ENCODE measurements around the gene VDR. TPM values are rescaled to one million over a fixed set of nuclear protein-coding genes. Genes with fewer than 3 reads are reported as not detected.
"Not testable (repeated sequence)": the region's sequence is repeated elsewhere in the genome, so short reads cannot be mapped to it uniquely, and the experiment has no call there.

The VDR gene
- total RNA-seq, 1 experiment from 2014 or later, result not detected

DNA sequence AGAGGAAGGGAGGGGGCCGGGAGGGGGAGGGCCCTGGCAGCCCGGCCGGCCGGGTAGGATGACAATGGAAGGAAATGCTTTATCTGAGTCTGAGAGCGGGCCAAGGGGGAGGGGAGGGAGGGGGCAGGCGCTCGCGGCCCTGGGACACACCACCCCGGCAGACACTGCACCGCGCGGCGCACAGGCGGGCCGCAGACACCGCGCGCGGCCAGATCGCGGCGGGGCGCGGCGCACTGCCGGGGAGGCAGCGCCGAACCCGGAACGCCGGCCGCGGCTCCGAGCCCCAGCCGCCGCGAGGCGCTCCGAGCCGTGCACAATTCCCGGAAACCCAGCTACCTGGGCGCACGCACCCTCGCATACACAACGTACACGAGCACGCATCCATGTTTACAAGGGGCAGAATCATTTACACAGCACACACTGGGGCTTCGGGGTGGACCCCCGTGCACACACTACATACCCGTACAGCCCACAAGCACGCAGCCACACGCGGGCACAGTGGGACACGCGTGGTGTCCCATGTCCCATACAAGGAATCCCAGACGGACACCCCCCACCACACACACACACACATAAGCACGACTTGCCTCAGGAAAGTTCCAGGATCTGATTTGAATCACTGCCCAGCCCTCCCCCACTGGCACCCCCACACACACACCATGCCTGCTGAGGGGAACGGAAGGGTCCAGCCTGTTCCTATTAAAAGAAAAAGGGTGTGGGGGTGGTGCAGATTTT is 84.7 kb downstream of the VDR start, which contains the start of gene HDAC7:
Gene HDAC7 (minus strand): TSS at position 8 of the 735 bp plus-strand sequence. CDS start 118 bp downstream, outside the sequence.
- no peaks in the 10 kb centered on the region for H4K20me1 ChIP-seq (ENCODE audit: insufficient read depth, low read depth, low read length)
- peak; percentile 93 for DNase-seq

DNA sequence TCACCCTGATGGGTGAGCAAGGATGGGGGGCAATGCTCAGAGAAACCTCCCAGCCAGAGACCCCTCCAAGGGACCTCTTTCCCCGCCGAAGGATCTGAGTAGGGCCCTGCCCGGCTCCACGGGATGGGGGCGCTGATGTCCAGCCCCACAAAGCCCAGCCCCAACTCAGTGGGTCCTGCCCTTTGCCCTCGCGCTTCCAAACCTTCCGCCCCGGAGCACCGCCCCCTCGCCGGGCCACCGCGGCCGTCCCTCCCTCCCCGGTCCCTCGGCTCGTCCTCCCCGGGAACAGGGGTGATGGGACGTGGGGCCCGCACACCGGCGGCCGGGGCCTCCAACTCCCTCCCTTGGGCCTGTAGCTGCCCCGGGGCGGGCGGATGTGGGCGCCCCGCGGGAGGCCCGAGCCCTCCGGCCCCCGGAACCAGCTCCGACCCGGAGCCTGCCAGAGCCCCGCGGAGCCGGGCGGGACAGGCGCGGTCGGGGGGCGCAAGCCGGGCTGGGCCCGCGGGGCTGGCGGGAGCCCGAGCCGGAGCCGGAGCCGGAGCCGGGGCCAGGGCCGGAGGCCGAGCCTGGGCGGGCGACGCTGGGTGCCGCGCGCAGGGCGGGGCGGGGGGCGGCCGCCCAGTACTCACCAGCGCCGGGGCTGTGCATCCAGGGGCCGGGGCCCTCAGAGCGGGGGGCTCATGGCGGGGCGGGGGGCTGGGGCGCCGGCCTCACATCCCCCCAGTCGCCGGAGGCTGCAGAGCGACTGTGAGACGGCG is 85.5 kb downstream of the VDR start:
- Histone ChIP-seq H3K4me1 (ENCODE audit: low read length) (peaks cover 48% of the 10 kb centered on the region), H2AFZ (ENCODE audit: low read length) (no peak overlapping the region), H3K9ac (ENCODE audit: low read length) (peak overlapping the region; percentile 97)

More for the DNA sequence above, 84.7 kb downstream of the VDR start, which contains the start of gene HDAC7:
- no peaks in the 10 kb centered on the region for H3K36me3 ChIP-seq (ENCODE audit: insufficient read depth, low read length)
- peak within 1 kb of the TSS; percentile 10; the same call in 1 of the 2 replicates for H2AFZ ChIP-seq (ENCODE audit: low read length)
- H3K9ac ChIP-seq (ENCODE audit: low read length), result peak within 1 kb of the TSS; percentile 97
- H3K79me2 ChIP-seq (ENCODE audit: low read length), result peaks cover 48% of the 10 kb centered on the region
- no peaks in the 10 kb centered on the region for H3K9me3 ChIP-seq (ENCODE audit: low read length)
- H3K27me3 ChIP-seq (ENCODE audit: low read length), result no peaks in the 10 kb centered on the region
- peaks cover 41% of the 10 kb centered on the region for H3K4me1 ChIP-seq (ENCODE audit: low read length)
- H3K4me3 ChIP-seq (ENCODE audit: low read length), result peak within 1 kb of the TSS; percentile 91
- H3K27ac ChIP-seq (ENCODE audit: low read length), result peak within 1 kb of the TSS; percentile 87
- no peaks in the 10 kb centered on the region for H3K9me2 ChIP-seq (replicated peaks; ENCODE audit: insufficient read depth, low read length)
- peak within 1 kb of the TSS; percentile 93 for H3K4me2 ChIP-seq (ENCODE audit: low read depth, low read length, poor library complexity, severe bottlenecking)

DNA sequence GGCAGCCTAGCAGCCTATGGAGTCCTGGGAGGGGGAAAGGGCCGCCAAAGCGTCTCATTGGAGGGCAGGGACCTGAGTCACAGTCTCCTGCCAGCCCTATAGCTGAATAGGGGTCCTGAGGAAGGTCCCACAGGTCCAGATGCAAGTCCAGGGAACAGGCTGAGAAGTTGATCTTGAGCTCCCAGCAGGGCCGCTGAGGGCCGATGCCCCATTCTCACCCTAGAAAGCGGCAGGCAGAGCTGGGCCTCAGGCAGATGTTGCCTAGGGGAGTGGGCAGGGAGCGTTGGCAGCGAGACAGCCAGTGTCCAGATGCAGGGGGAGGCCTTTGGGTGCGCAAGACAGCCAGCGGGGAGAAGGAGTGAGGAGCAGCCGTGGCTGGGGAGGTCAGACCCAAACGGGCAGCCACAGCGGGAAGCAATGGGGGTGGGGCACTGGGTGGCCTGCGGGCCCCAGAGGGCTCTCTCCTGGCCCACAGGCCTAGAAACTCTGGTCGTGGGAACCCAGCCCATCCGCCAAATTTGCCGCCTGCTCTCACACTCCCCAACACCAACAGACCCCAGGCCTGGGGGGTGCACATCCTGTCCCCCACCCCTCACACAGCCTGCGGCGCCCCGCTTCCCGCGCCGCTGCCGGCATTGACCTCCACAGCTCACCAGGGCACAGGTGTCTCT is 86.2 kb downstream of the VDR start:
- DNase-seq, result peak; percentile 63
- H2AFZ ChIP-seq (ENCODE audit: low read length), result no peak overlapping the region

More for the DNA sequence above, 85.5 kb downstream of the VDR start:
- peak overlapping the region; percentile 91 for H3K4me3 ChIP-seq (ENCODE audit: low read length)
- H3K36me3 ChIP-seq (ENCODE audit: insufficient read depth, low read length), result no peaks in the 10 kb centered on the region
- peak overlapping the region; percentile 93 for H3K4me2 ChIP-seq (ENCODE audit: low read depth, low read length, poor library complexity, severe bottlenecking)
- H3K9me2 ChIP-seq (replicated peaks; ENCODE audit: insufficient read depth, low read length), result no peaks in the 10 kb centered on the region
- H4K20me1 ChIP-seq (ENCODE audit: insufficient read depth, low read depth, low read length), result no peaks in the 10 kb centered on the region
- DNase-seq, result peak; percentile 78
- peaks cover 55% of the 10 kb centered on the region for H3K79me2 ChIP-seq (ENCODE audit: low read length)
- no peaks in the 10 kb centered on the region for H3K27me3 ChIP-seq (ENCODE audit: low read length)
- no peaks in the 10 kb centered on the region for H3K9me3 ChIP-seq (ENCODE audit: low read length)
- peak overlapping the region; percentile 87 for H3K27ac ChIP-seq (ENCODE audit: low read length)

DNA sequence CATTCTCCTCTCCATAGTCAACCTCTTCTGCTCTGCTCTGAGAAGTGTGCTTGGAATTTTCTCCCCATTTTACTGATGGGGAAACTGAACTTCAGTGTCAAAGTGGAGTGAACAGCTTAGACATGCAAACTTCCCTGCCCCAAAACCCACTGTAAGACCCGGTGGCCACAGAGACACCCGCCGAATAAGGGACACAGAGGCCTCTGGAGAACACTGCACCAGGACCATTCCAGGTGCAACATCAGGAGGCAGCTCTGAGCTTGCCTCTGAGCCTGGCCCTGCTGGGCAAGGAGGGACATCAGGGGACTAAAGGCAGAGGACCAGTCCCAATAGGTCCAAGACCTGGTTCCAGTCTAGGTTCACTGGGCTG is 86.8 kb downstream of the VDR start:
- Histone ChIP-seq H3K4me3 (ENCODE audit: low read length) (peak overlapping the region; percentile 91), H3K27ac (ENCODE audit: low read length) (peak overlapping the region; percentile 87), H2AFZ (ENCODE audit: low read length) (no peak overlapping the region), H3K4me2 (ENCODE audit: low read depth, low read length, poor library complexity, severe bottlenecking) (peak overlapping the region; percentile 93), H3K9me3 (ENCODE audit: low read length) (no peaks in the 10 kb centered on the region), H3K9ac (ENCODE audit: low read length) (peak overlapping the region; percentile 97), H3K4me1 (ENCODE audit: low read length) (peaks cover 61% of the 10 kb centered on the region), H3K36me3 (ENCODE audit: insufficient read depth, low read length) (no peaks in the 10 kb centered on the region), H3K9me2 (replicated peaks; ENCODE audit: insufficient read depth, low read length) (no peaks in the 10 kb centered on the region), H3K79me2 (ENCODE audit: low read length) (peaks cover 66% of the 10 kb centered on the region), H4K20me1 (ENCODE audit: insufficient read depth, low read depth, low read length) (no peaks in the 10 kb centered on the region), H3K27me3 (ENCODE audit: low read length) (no peaks in the 10 kb centered on the region)
- DNase-seq, result no peak

More for the DNA sequence above, 86.2 kb downstream of the VDR start:
- Histone ChIP-seq H3K9me2 (replicated peaks; ENCODE audit: insufficient read depth, low read length) (no peaks in the 10 kb centered on the region), H3K9ac (ENCODE audit: low read length) (peak overlapping the region; percentile 97), H3K27me3 (ENCODE audit: low read length) (no peaks in the 10 kb centered on the region), H3K4me3 (ENCODE audit: low read length) (peak overlapping the region; percentile 91), H3K4me2 (ENCODE audit: low read depth, low read length, poor library complexity, severe bottlenecking) (peak overlapping the region; percentile 93), H3K36me3 (ENCODE audit: insufficient read depth, low read length) (no peaks in the 10 kb centered on the region), H3K4me1 (ENCODE audit: low read length) (peaks cover 55% of the 10 kb centered on the region), H4K20me1 (ENCODE audit: insufficient read depth, low read depth, low read length) (no peaks in the 10 kb centered on the region), H3K79me2 (ENCODE audit: low read length) (peaks cover 61% of the 10 kb centered on the region), H3K27ac (ENCODE audit: low read length) (peak overlapping the region; percentile 87), H3K9me3 (ENCODE audit: low read length) (no peaks in the 10 kb centered on the region)

DNA sequence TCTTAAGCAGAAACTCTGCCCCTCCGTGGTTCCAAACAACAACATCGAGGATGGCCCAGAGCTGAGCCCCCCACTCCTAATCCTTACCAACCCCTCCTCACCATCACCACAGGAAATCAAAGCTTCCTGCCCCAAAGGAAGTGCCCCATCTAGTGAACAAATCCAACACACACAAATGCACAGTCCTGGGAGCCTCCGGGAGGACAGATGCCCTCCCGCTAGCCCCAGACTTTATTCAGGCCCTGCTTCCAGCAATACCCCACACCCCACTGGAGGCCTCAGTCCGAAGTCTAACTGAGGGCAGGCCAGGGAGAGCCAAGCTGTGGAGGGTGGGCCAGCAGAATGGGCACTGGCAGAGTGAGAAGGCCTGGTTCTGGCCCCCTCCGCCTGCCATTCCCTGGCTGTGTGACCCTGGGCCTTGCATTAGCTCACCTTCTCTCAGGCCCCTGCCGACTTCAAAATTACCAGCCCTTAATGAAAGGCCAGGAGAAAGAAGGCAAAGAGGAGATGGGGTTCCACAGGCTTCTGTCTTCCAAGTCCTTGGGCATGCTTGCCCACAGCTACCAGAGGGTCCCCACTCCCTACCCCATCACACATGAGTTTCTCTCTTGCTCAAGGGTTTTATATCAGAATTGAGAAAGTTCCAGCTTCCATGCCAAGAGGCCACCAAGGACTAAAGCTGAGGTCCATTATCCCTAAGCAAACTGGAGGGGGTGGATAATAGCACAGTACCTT is 87.4 kb downstream of the VDR start:
- DNase-seq, result peak; percentile 56

DNA sequence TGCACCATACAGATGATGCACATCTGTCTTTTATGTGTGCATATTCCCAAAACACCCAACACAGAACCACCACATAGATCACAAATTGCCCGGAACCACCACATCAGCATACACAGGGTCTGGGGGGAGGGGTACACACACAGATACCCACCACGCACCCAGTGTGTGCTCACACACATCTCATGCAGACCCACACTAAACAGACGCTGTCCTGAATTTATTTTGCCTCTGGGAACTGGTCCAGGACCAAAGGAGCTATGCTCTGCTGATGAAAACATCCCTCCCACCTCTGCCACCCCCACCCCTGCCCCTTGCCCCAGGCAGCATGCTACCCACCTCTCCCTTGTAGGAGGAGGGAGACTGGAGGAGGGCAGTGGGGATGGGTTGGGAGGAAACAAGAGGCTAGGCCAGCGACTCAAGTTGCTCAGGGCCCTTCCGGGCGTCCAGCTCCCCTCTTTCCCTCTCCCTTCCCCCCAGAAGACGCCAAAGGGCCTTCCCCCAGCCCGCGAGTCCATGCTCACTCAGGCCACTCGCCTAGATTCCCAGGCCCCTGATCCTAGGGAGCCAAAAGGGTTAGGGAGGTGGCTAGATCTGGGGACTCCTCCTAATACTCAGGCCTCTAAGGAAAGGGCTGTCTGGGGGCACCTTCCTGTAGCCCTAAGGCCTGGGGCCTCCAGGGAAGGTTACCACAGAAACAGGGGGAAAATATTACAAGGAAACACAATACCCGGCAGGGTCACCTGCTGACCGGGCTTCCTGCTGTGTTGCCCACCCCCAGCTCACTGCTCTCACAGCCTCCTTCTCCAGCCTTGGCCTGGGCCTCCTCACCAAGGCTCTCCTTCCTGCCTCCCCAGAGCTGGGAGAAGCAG is 88.2 kb downstream of the VDR start:
- H3K4me1 ChIP-seq (ENCODE audit: low read length), result peaks cover 74% of the 10 kb centered on the region
- peak overlapping the region; percentile 91 for H3K4me3 ChIP-seq (ENCODE audit: low read length)
- H3K36me3 ChIP-seq (ENCODE audit: insufficient read depth, low read length), result no peaks in the 10 kb centered on the region
- H3K27ac ChIP-seq (ENCODE audit: low read length), result peak overlapping the region; percentile 87
- H2AFZ ChIP-seq (ENCODE audit: low read length), result no peak overlapping the region
- DNase-seq, result no peak
- H3K4me2 ChIP-seq (ENCODE audit: low read depth, low read length, poor library complexity, severe bottlenecking), result peak overlapping the region; percentile 93
- peak overlapping the region; percentile 97 for H3K9ac ChIP-seq (ENCODE audit: low read length)
- H3K9me3 ChIP-seq (ENCODE audit: low read length), result no peaks in the 10 kb centered on the region
- H3K9me2 ChIP-seq (replicated peaks; ENCODE audit: insufficient read depth, low read length), result no peaks in the 10 kb centered on the region
- H4K20me1 ChIP-seq (ENCODE audit: insufficient read depth, low read depth, low read length), result no peaks in the 10 kb centered on the region
- H3K79me2 ChIP-seq (ENCODE audit: low read length), result peaks cover 78% of the 10 kb centered on the region
- H3K27me3 ChIP-seq (ENCODE audit: low read length), result no peaks in the 10 kb centered on the region

More for the DNA sequence above, 87.4 kb downstream of the VDR start:
- Histone ChIP-seq H3K36me3 (ENCODE audit: insufficient read depth, low read length) (no peaks in the 10 kb centered on the region), H3K4me2 (ENCODE audit: low read depth, low read length, poor library complexity, severe bottlenecking) (peak overlapping the region; percentile 93), H2AFZ (ENCODE audit: low read length) (no peak overlapping the region), H3K27ac (ENCODE audit: low read length) (peak overlapping the region; percentile 87), H3K9me2 (replicated peaks; ENCODE audit: insufficient read depth, low read length) (no peaks in the 10 kb centered on the region), H3K9ac (ENCODE audit: low read length) (peak overlapping the region; percentile 97), H3K9me3 (ENCODE audit: low read length) (no peaks in the 10 kb centered on the region), H3K79me2 (ENCODE audit: low read length) (peaks cover 70% of the 10 kb centered on the region), H3K4me1 (ENCODE audit: low read length) (peaks cover 66% of the 10 kb centered on the region), H3K4me3 (ENCODE audit: low read length) (peak overlapping the region; percentile 91), H3K27me3 (ENCODE audit: low read length) (no peaks in the 10 kb centered on the region), H4K20me1 (ENCODE audit: insufficient read depth, low read depth, low read length) (no peaks in the 10 kb centered on the region)

DNA sequence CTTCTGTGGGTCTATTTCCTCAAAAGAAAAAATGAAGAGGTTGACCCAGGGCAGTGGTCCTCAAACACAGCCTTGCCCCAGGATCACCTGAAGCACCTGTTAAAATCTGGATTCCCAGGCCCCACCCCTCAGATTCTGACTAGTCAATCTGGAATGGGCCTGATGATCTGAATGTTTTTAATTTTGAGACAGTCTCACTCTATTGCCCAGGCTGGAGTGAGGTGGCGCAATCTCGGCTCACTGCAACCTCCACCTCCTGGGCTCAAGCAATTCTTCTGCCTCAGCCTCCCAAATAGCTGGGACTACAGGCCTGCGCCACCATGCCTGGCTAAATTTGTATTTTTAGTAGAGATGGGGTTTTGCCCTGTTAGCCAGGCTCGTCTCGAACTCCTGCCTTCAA is 89.3 kb downstream of the VDR start:
- not testable (repeated sequence) for H3K36me3 ChIP-seq (ENCODE audit: insufficient read depth, low read length); H3K9me3 ChIP-seq (ENCODE audit: low read length); H3K9me2 ChIP-seq (replicated peaks; ENCODE audit: insufficient read depth, low read length); DNase-seq; H2AFZ ChIP-seq (ENCODE audit: low read length); H3K9ac ChIP-seq (ENCODE audit: low read length); H4K20me1 ChIP-seq (ENCODE audit: insufficient read depth, low read depth, low read length); H3K4me3 ChIP-seq (ENCODE audit: low read length); H3K27me3 ChIP-seq (ENCODE audit: low read length)
- peak overlapping the region; percentile 98 for H3K27ac ChIP-seq (ENCODE audit: low read length)
- H3K4me1 ChIP-seq (ENCODE audit: low read length), result peaks cover 80% of the 10 kb centered on the region
- peak overlapping the region; percentile 89 for H3K4me2 ChIP-seq (ENCODE audit: low read depth, low read length, poor library complexity, severe bottlenecking)
- H3K79me2 ChIP-seq (ENCODE audit: low read length), result peaks cover 89% of the 10 kb centered on the region

All from Karpas-422 (cell line).